ENCODE data around the gene UBLCP1.
A peak's percentile ranks its signal among the peaks of the same experiment; 100 is the strongest.

UBLCP1 gene

DNA sequence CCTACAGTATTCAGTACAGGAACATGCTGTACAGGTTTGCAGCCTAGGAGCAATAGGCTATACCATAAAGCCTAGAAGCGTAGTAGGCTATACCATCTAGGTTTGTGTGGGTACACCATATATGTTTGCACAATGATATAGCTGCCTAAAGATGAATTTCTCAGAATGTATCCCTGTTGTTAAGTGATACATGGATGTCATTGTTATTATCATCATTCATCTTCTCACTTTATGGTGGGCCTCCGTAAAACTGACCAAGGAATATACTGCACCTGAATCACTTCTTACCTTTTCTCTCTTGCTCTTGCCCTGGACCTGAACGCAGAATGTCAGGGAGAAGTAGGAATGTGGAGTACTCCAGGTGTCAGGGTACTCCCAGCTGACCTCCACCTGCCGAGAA, 55.4 kb downstream of the UBLCP1 start:
- no peak for DNase-seq (ENCODE audit: low read depth)
- no peak for TF ChIP-seq CTCF (IDR thresholded peaks at IDR 0.05; ENCODE audit: control insufficient read depth, insufficient read depth, low read depth, low read length, missing control alignments)
- H3K4me3 ChIP-seq (ENCODE audit: control insufficient read depth, low read depth, low read length), result no peak overlapping the region

DNA sequence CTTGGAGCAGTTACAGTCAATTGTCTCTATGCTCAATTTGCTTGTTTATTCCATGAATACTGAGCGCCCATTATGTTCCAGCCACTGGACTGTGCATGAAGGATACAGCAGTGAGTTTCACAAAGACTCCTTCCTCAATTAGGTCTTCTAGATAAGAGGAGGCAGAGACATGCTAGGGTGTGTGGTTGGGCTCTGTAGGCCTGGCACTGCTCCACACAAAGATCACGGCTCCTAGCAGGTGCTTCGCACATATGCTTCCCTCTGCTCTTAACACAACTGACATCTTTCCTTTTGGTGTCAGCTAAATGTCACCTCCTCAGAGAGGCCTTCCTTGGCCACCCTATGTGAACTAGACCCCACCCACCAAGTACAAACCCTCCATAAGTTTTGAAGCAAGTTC, 56.3 kb downstream of the UBLCP1 start:
- DNase-seq (ENCODE audit: low read depth), result no peak
- no peak for TF ChIP-seq CTCF (IDR thresholded peaks at IDR 0.05; ENCODE audit: control insufficient read depth, insufficient read depth, low read depth, low read length, missing control alignments)
- no peak overlapping the region for H3K4me3 ChIP-seq (ENCODE audit: control insufficient read depth, low read depth, low read length)

GRCh38 chr5:159319832-159320231, 56.7 kb downstream of the UBLCP1 start:
- no peak overlapping the region for H3K4me3 ChIP-seq (ENCODE audit: control insufficient read depth, low read depth, low read length)
- no peak for TF ChIP-seq CTCF (IDR thresholded peaks at IDR 0.05; ENCODE audit: control insufficient read depth, insufficient read depth, low read depth, low read length, missing control alignments)
- no peak for DNase-seq (ENCODE audit: low read depth)

- no peak for TF ChIP-seq CTCF (IDR thresholded peaks at IDR 0.05; ENCODE audit: control insufficient read depth, insufficient read depth, low read depth, low read length, missing control alignments)
- H3K4me3 ChIP-seq (ENCODE audit: control insufficient read depth, low read depth, low read length), result no peak overlapping the region
- DNase-seq (ENCODE audit: low read depth), result no peak
Observed at GRCh38 chr5:159322180-159322579, 59.1 kb downstream of the UBLCP1 start.

GRCh38 chr5:159324102-159324755, 61.1 kb downstream of the UBLCP1 start:
- peak; percentile 77 for DNase-seq (ENCODE audit: low read depth)
- H3K4me3 ChIP-seq (ENCODE audit: control insufficient read depth, low read depth, low read length), result no peak overlapping the region
- no peak for TF ChIP-seq CTCF (IDR thresholded peaks at IDR 0.05; ENCODE audit: control insufficient read depth, insufficient read depth, low read depth, low read length, missing control alignments)

DNA sequence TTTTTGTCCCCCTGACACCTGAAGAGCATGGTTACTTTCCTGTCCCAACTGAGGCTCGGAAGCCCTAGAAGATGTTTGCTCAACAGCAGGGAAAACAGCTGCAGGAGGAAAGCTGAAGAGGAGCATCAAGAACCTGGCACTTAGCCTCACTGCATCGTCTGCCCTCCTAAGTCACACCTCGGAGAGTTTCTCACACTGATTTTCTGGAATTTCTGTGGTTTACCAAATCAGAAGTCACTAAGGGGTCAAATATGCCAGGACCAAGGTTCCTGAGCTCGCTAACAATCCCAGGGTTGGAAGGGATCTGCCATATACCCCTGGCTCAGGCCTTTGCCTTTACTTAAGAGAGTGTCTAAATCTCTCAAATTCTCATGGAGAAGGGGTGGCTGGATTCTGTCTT, 61.9 kb downstream of the UBLCP1 start:
- no peak for DNase-seq (ENCODE audit: low read depth)
- TF ChIP-seq CTCF (IDR thresholded peaks at IDR 0.05; ENCODE audit: control insufficient read depth, insufficient read depth, low read depth, low read length, missing control alignments), result no peak
- no peak overlapping the region for H3K4me3 ChIP-seq (ENCODE audit: control insufficient read depth, low read depth, low read length)
